SK-N-SH treated with all-trans-retinoic acid at 6 μM for 48 hours (cell line): ENCODE data around the gene NRXN3.

Source experiments
- ATAC-seq: fragments of 200-7000 bp; cut with Tn5 transposase; 3 replicates; pipeline ENCODE4 v1.9.1; 2020; ENCODE audit warnings: mild to moderate bottlenecking, moderate library complexity
- ARNTL ChIP-seq: fragments of 450-650 bp; formaldehyde crosslinking; IDR thresholded peaks from 2 replicates; pipeline ENCODE4 v1.5.0; 2020; ENCODE audit warnings: low read depth, mild to moderate bottlenecking, moderate library complexity, borderline replicate concordance
- BACH2 ChIP-seq: fragments of 250-450 bp; sonication (Bioruptor Pico); IDR thresholded peaks from 2 replicates; pipeline ENCODE4 v1.9.0; 2021; ENCODE audit warnings: mild to moderate bottlenecking, borderline replicate concordance
- CREB5 ChIP-seq: fragments of 250-450 bp; sonication (Bioruptor Pico); IDR thresholded peaks from 2 replicates; pipeline ENCODE4 v1.5.1; 2020; ENCODE audit warnings: low read depth, mild to moderate bottlenecking, moderate library complexity
- CSDC2 ChIP-seq: fragments of 250-450 bp; sonication (Bioruptor Pico); IDR thresholded peaks from 2 replicates; pipeline ENCODE4 v1.5.0; 2020; ENCODE audit warnings: mild to moderate bottlenecking, moderate library complexity
- CSRNP3 ChIP-seq: fragments of 250-450 bp; sonication (Bioruptor Pico); IDR thresholded peaks from 2 replicates; pipeline ENCODE4 v1.5.1; 2021; ENCODE audit warnings: mild to moderate bottlenecking, moderate library complexity
- ESRRG ChIP-seq: fragments of 250-450 bp; sonication (Bioruptor Pico); IDR thresholded peaks from 2 replicates; pipeline ENCODE4 v1.6.1; 2021; ENCODE audit warnings: mild to moderate bottlenecking
- ISL1 ChIP-seq: fragments of 250-450 bp; sonication (Bioruptor Pico); IDR thresholded peaks from 2 replicates; pipeline ENCODE4 v2.1.2; 2022; ENCODE audit warnings: mild to moderate bottlenecking, moderate library complexity
- OSR1 ChIP-seq: fragments of 250-450 bp; sonication (Bioruptor Pico); IDR thresholded peaks from 2 replicates; pipeline ENCODE4 v1.8.0; 2022; ENCODE audit warnings: moderate library complexity, mild to moderate bottlenecking, inconsistent platforms
- PATZ1 ChIP-seq: fragments of 250-450 bp; sonication (Bioruptor Pico); IDR thresholded peaks from 2 replicates; pipeline ENCODE4 v1.8.0; 2020; ENCODE audit warnings: mild to moderate bottlenecking, moderate library complexity, borderline replicate concordance
- POU6F1 ChIP-seq: fragments of 250-450 bp; sonication (Bioruptor Pico); IDR thresholded peaks from 2 replicates; pipeline ENCODE4 v1.8.0; 2021; ENCODE audit warnings: low read depth, mild to moderate bottlenecking, moderate library complexity, borderline replicate concordance
- PPARA ChIP-seq: fragments of 250-450 bp; sonication (Bioruptor Pico); IDR thresholded peaks from 2 replicates; pipeline ENCODE4 v1.5.0; 2020; ENCODE audit warnings: mild to moderate bottlenecking, borderline replicate concordance
- RARB ChIP-seq: fragments of 250-450 bp; sonication (Bioruptor Pico); IDR thresholded peaks from 2 replicates; pipeline ENCODE4 v1.8.0; 2021; ENCODE audit warnings: mild to moderate bottlenecking, moderate library complexity
- SNAI2 ChIP-seq: fragments of 250-450 bp; sonication (Bioruptor Pico); IDR thresholded peaks from 2 replicates; pipeline ENCODE4 v1.5.0; 2020; ENCODE audit warnings: mild to moderate bottlenecking, moderate library complexity
- TCF4 ChIP-seq: fragments of 250-450 bp; sonication (Bioruptor Pico); IDR thresholded peaks from 2 replicates; pipeline ENCODE4 v1.8.0; 2021; ENCODE audit warnings: mild to moderate bottlenecking, moderate library complexity, borderline replicate concordance
- TOX ChIP-seq: fragments of 250-450 bp; sonication (Bioruptor Pico); IDR thresholded peaks from 2 replicates; pipeline ENCODE4 v1.8.0; 2021; ENCODE audit warnings: mild to moderate bottlenecking, moderate library complexity, borderline replicate concordance
- TSHZ2 ChIP-seq: fragments of 250-450 bp; sonication (Bioruptor Pico); IDR thresholded peaks from 2 replicates; pipeline ENCODE4 v1.5.0; 2020; ENCODE audit warnings: mild to moderate bottlenecking, moderate library complexity
- ZC3H10 ChIP-seq: fragments of 250-450 bp; sonication (Bioruptor Pico); IDR thresholded peaks from 2 replicates; pipeline ENCODE4 v1.5.1; 2021; ENCODE audit warnings: mild to moderate bottlenecking, moderate library complexity
- ZFP3 ChIP-seq: fragments of 250-450 bp; sonication (Bioruptor Pico); IDR thresholded peaks from 2 replicates; pipeline ENCODE4 v1.5.0; 2020; ENCODE audit warnings: mild to moderate bottlenecking, moderate library complexity
- ZFP30 ChIP-seq: fragments of 450-650 bp; formaldehyde crosslinking; IDR thresholded peaks from 2 replicates; pipeline ENCODE4 v1.5.0; 2022; ENCODE audit warnings: mild to moderate bottlenecking, moderate library complexity
- ZNF565 ChIP-seq: fragments of 450-650 bp; formaldehyde crosslinking; conservative IDR thresholded peaks from 2 replicates; pipeline ENCODE4 v1.5.0; 2020; ENCODE audit warnings: low read depth, mild to moderate bottlenecking, moderate library complexity
- ZNF70 ChIP-seq: fragments of 450-650 bp; formaldehyde crosslinking; IDR thresholded peaks from 2 replicates; pipeline ENCODE4 v1.5.0; 2020; ENCODE audit warnings: mild to moderate bottlenecking, moderate library complexity
- ZNF8 ChIP-seq: fragments of 450-650 bp; formaldehyde crosslinking; IDR thresholded peaks from 2 replicates; pipeline ENCODE4 v1.5.0; 2020; ENCODE audit warnings: mild to moderate bottlenecking, moderate library complexity

NRXN3 gene

GRCh38 chr14:79424462-79424861 lies 1254.3 kb downstream of the NRXN3 start:
- no peak for ATAC-seq
- TF ChIP-seq TSHZ2 (CRISPR knock-in tag) (no peak), TOX (CRISPR knock-in tag) (no peak), PATZ1 (no peak), OSR1 (CRISPR knock-in tag) (no peak), ZFP3 (CRISPR knock-in tag) (no peak), CSDC2 (no peak), ARNTL (CRISPR knock-in tag) (no peak), TCF4 (no peak), CREB5 (CRISPR knock-in tag) (no peak), ESRRG (CRISPR knock-in tag) (no peak), BACH2 (no peak), PPARA (no peak), POU6F1 (CRISPR knock-in tag) (no peak), SNAI2 (CRISPR knock-in tag) (no peak)
- TF ChIP-seq, all 23 proteins: peak for 0

- TF ChIP-seq ZNF70 (CRISPR knock-in tag) (no peak), SNAI2 (CRISPR knock-in tag) (no peak), CSRNP3 (no peak), CSDC2 (no peak), ARNTL (CRISPR knock-in tag) (no peak), BACH2 (no peak), ISL1 (CRISPR knock-in tag) (no peak), OSR1 (CRISPR knock-in tag) (no peak), RARB (CRISPR knock-in tag) (no peak), TOX (CRISPR knock-in tag) (no peak), ZNF8 (CRISPR knock-in tag) (no peak), TCF4 (no peak)
- ATAC-seq: no peak
These were observed 1256.1 kb downstream of the NRXN3 start for GRCh38 chr14:79426103-79426755.

GRCh38 chr14:79432640-79433039 lies 1262.5 kb downstream of the NRXN3 start:
- no peak for TF ChIP-seq CSDC2
- no peak for TF ChIP-seq ZNF565
- TF ChIP-seq ZC3H10 (CRISPR knock-in tag): no peak
- TF ChIP-seq PPARA: no peak
- TF ChIP-seq TCF4: no peak
- no peak for TF ChIP-seq PATZ1
- TF ChIP-seq ARNTL (CRISPR knock-in tag): no peak
- no peak for TF ChIP-seq TSHZ2 (CRISPR knock-in tag)
- no peak for TF ChIP-seq ZFP30 (CRISPR knock-in tag)
- no peak for TF ChIP-seq SNAI2 (CRISPR knock-in tag)
- no peak for TF ChIP-seq ZFP3 (CRISPR knock-in tag)
- TF ChIP-seq ISL1 (CRISPR knock-in tag): no peak
- no peak for TF ChIP-seq ZNF8 (CRISPR knock-in tag)
- TF ChIP-seq ESRRG (CRISPR knock-in tag): no peak
- no peak for TF ChIP-seq BACH2
- ATAC-seq: no peak
